K562 (cell line): Measurements from ENCODE around the gene ASCC2.

ENCODE experiments used
- FOSL1 ChIP-seq: fragments of 200-800 bp; sonication (Bioruptor generic); conservative IDR thresholded peaks from 2 replicates; pipeline ENCODE4 v1.6.1; 2016; ENCODE audit warnings: missing genetic modification characterization, missing compliant biosample characterization
- KLF13 ChIP-seq: fragments of 450-650 bp; IDR thresholded peaks from 2 replicates; pipeline ENCODE4 v1.6.1; 2016; ENCODE audit warnings: missing genetic modification characterization, low read depth, mild to moderate bottlenecking, missing compliant biosample characterization, moderate library complexity, borderline replicate concordance
- POLR2A ChIP-seq: fragments of 450-650 bp; conservative IDR thresholded peaks from 2 replicates; pipeline ENCODE4 v1.6.1; 2016
- RAD21 ChIP-seq, 2 experiments: fragments of 250-450 bp in 1 of 2; fragments of 450-650 bp in 1 of 2; sonication (Bioruptor Pico) in 1 of 2; formaldehyde crosslinking in 1 of 2; IDR thresholded peaks in 1 of 2; conservative IDR thresholded peaks in 1 of 2; 2 replicates each; pipeline versions ENCODE4 v1.4.0 to v1.8.0; 2020 to 2022; ENCODE audit warnings: mild to moderate bottlenecking in 2 of 2, moderate library complexity in 1 of 2
- RB1 ChIP-seq: fragments of 450-650 bp; IDR thresholded peaks from 2 replicates; pipeline ENCODE4 v1.6.1; 2017; ENCODE audit warnings: low read depth, mild to moderate bottlenecking
- RHOXF2B ChIP-seq: fragments of 250-450 bp; sonication (Bioruptor Pico); conservative IDR thresholded peaks from 2 replicates; pipeline ENCODE4 v1.5.1; 2021
- TBP ChIP-seq: optimal IDR thresholded peaks from 2 replicates; pipeline ENCODE3; 2011; ENCODE audit warnings: low read depth, low read length, improper control_type of control experiment
- ZNF165 ChIP-seq: fragments of 250-450 bp; sonication (Bioruptor Pico); IDR thresholded peaks from 2 replicates; pipeline ENCODE4 v1.4.0; 2020; ENCODE audit warnings: borderline replicate concordance
- TF ChIP-seq, protein P1 (sequence below), 3 experiments: IDR thresholded peaks in 2 of 3; conservative IDR thresholded peaks in 1 of 3; 2 replicates each; pipeline ENCODE4 v1.5.1; 2011 to 2012; ENCODE audit warnings: low read length in 3 of 3, mild to moderate bottlenecking in 3 of 3, control low read depth in 2 of 3, improper control_type of control experiment in 1 of 3, inconsistent platforms in 1 of 3, low read depth in 1 of 3, mixed read lengths in 1 of 3, moderate library complexity in 1 of 3; ENCODE audit not compliant: insufficient read depth in 2 of 3

DNA sequence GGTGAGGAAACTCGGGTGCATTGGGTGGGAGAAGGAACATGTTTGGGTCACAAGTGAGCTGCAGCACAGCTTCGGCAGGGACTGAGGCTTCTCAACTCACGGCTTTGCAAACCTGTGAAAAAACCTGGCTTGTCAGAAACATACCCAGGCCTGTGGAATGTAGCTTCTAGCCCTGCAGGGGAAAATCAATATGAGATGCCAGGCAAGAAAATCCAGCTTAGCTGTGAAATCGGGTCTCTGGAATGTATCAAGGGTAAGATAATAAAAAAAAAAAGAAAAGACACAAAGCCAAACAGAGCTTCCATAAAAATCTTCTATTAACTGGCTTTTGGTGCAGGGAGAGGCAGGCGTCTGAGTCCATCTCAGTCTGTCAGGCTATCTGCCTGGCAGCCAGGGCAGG is 42.4 kb downstream of the ASCC2 start:
- TF ChIP-seq RB1 (no peak), FOSL1 (tag) (no peak), RHOXF2B (CRISPR knock-in tag) (no peak), TBP (no peak), POLR2A (no peak), RAD21 (CRISPR knock-in tag; conservative IDR thresholded peaks at IDR 0.05 in 1 of 2, IDR thresholded peaks at IDR 0.05 in 1 of 2) (no peak), KLF13 (tag) (no peak), ZNF165 (no peak)
- TF ChIP-seq, protein P1, sequence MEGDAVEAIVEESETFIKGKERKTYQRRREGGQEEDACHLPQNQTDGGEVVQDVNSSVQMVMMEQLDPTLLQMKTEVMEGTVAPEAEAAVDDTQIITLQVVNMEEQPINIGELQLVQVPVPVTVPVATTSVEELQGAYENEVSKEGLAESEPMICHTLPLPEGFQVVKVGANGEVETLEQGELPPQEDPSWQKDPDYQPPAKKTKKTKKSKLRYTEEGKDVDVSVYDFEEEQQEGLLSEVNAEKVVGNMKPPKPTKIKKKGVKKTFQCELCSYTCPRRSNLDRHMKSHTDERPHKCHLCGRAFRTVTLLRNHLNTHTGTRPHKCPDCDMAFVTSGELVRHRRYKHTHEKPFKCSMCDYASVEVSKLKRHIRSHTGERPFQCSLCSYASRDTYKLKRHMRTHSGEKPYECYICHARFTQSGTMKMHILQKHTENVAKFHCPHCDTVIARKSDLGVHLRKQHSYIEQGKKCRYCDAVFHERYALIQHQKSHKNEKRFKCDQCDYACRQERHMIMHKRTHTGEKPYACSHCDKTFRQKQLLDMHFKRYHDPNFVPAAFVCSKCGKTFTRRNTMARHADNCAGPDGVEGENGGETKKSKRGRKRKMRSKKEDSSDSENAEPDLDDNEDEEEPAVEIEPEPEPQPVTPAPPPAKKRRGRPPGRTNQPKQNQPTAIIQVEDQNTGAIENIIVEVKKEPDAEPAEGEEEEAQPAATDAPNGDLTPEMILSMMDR (IDR thresholded peaks at IDR 0.05 in 2 of 3, conservative IDR thresholded peaks at IDR 0.05 in 1 of 3; ENCODE audit: insufficient read depth in 2 of 3, low read depth in 1 of 3, low read length in 3 of 3): no peak
